Stimulated activated CD8-positive, alpha-beta memory T cell treated with anti-CD3 and anti-CD28 coated beads, Interleukin-12 subunit alpha, Interleukin-12 subunit beta, amount 100 ng/mL, for 4 hours (primary cell): Measurements from ENCODE around the gene TOM1L2.

Experiments used
- DNase-seq: peaks from one replicate; pipeline ENCODE4 v3.0.0-alpha.2; 2020; ENCODE audit warnings: low read depth

The TOM1L2 gene

GRCh38 chr17:17805575-17805974 is 166.6 kb downstream of the TOM1L2 start:
- no peak for DNase-seq

GRCh38 chr17:17804007-17804406 is 168.2 kb downstream of the TOM1L2 start:
- DNase-seq, result no peak

- no peak for DNase-seq
Observed at GRCh38 chr17:17801800-17802481, 170.3 kb downstream of the TOM1L2 start.

GRCh38 chr17:17800504-17801021 is 171.6 kb downstream of the TOM1L2 start:
- no peak for DNase-seq

GRCh38 chr17:17798573-17799255 is 173.5 kb downstream of the TOM1L2 start:
- no peak for DNase-seq

- DNase-seq, result no peak
Observed at GRCh38 chr17:17798010-17798556, 174.1 kb downstream of the TOM1L2 start.

GRCh38 chr17:17797119-17797809 is 174.9 kb downstream of the TOM1L2 start:
- no peak for DNase-seq

- DNase-seq, result no peak
Observed at GRCh38 chr17:17796787-17797061, 175.5 kb downstream of the TOM1L2 start.

- no peak for DNase-seq
Observed at GRCh38 chr17:17795946-17796786, 176.0 kb downstream of the TOM1L2 start.

GRCh38 chr17:17795296-17795695 is 176.9 kb downstream of the TOM1L2 start:
- DNase-seq, result no peak

- no peak for DNase-seq
Observed at GRCh38 chr17:17794382-17794781, 177.8 kb downstream of the TOM1L2 start.
